Anterior cingulate cortex (tissue), 58 donors: ENCODE measurements around the gene MED13.

Experiments used
- DNase-seq, 58 donors: peaks; one replicate each; lab custom pipeline; 2025; lab: John Stamatoyannopoulos, UW

The MED13 gene

GRCh38 chr17:62064791-62065563, at the start of gene MED13:
TSS of gene MED13 (minus strand) at chr17:62065278. CDS start at chr17:62065205, 73 bp downstream.
- DNase-seq: peak in 51 of 58 donors; percentile 5 to 72 (median 45)

GRCh38 chr17:62112229-62112628, 47.2 kb upstream of the MED13 start:
- DNase-seq: no peak

GRCh38 chr17:62111562-62112171, 46.6 kb upstream of the MED13 start:
- DNase-seq: no peak

- DNase-seq: no peak
These were observed 45.9 kb upstream of the MED13 start for GRCh38 chr17:62110923-62111484.

GRCh38 chr17:62109924-62110323, 44.8 kb upstream of the MED13 start:
- no peak for DNase-seq

- DNase-seq: peak in 14 of 58 donors; percentile 0 to 20 (median 4)
These were observed 44.4 kb upstream of the MED13 start for GRCh38 chr17:62109378-62109902.

GRCh38 chr17:62105861-62106260, 40.8 kb upstream of the MED13 start:
- DNase-seq: no peak

GRCh38 chr17:62105357-62105756, 40.3 kb upstream of the MED13 start:
- DNase-seq: no peak

- DNase-seq: no peak
These were observed 36.4 kb upstream of the MED13 start for GRCh38 chr17:62101515-62101914.

- DNase-seq: no peak
These were observed 36.0 kb upstream of the MED13 start for GRCh38 chr17:62101090-62101489.

- no peak for DNase-seq
These were observed 35.0 kb upstream of the MED13 start for GRCh38 chr17:62100055-62100454.

- DNase-seq: no peak
These were observed 34.5 kb upstream of the MED13 start for GRCh38 chr17:62099532-62099931.

- no peak for DNase-seq
These were observed 33.6 kb upstream of the MED13 start for GRCh38 chr17:62098623-62099231.

- no peak for DNase-seq
These were observed 31.3 kb upstream of the MED13 start for GRCh38 chr17:62096401-62096670.

GRCh38 chr17:62094175-62094574, 29.1 kb upstream of the MED13 start:
- no peak for DNase-seq

GRCh38 chr17:62093188-62094155, 28.4 kb upstream of the MED13 start:
- no peak for DNase-seq

GRCh38 chr17:62092784-62093183, 27.7 kb upstream of the MED13 start:
- DNase-seq: no peak

GRCh38 chr17:62091804-62092203, 26.7 kb upstream of the MED13 start:
- DNase-seq: no peak

- no peak for DNase-seq
These were observed 25.8 kb upstream of the MED13 start for GRCh38 chr17:62090868-62091267.
